Left lobe of liver (tissue), 2 donors: ENCODE measurements around the gene CEACAM1. TPM values are rescaled to one million over a fixed set of nuclear protein-coding genes. Genes with fewer than 3 reads are reported as not detected.
"Not testable (repeated sequence)": the region's sequence is repeated elsewhere in the genome, so short reads cannot be mapped to it uniquely, and the experiment has no call there.

Source experiments
- ATAC-seq: fragments of 200-7000 bp; cut with Tn5 transposase; one replicate; pipeline ENCODE4 v1.9.1; 2020; ENCODE audit warnings: mild to moderate bottlenecking, moderate library complexity
- DNase-seq: peaks from one replicate; pipeline ENCODE4 v3.0.0-alpha.2; 2020; ENCODE audit warnings: low spot score
- total RNA-seq: library from RNA; stranded (reverse); gene quantifications from one replicate; pipeline ENCODE4 v1.2.1, GENCODE V29; 2021
- donor health status: DM: no; HTN: no; CAD: no; lungs with moderate emphysema.
- donor health status: DM: no; HTN: yes; CAD: no.

Gene CEACAM1
- total RNA-seq, 1 donor from 2014 or later = 27.0 TPM

DNA sequence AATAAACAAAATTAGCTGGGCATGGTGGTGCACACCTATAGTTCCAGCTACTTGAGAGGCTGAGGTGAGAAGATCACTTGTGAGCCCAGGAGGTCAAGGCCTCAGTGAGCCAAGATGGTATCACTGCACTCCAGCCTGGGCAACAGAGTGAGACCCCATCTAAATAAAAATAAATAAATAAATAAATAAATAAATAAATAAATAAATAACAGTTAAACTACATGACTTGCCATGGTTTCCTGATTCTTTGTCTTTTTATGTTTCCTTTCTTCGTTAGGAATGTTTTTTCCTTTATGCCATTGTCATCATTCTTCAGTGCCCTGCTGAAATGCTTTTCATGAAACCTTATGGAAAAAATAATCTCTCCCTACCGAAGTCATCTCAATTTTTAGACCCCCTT lies 50.3 kb downstream of the CEACAM1 start:
- ATAC-seq = no peak
- no peak for DNase-seq

DNA sequence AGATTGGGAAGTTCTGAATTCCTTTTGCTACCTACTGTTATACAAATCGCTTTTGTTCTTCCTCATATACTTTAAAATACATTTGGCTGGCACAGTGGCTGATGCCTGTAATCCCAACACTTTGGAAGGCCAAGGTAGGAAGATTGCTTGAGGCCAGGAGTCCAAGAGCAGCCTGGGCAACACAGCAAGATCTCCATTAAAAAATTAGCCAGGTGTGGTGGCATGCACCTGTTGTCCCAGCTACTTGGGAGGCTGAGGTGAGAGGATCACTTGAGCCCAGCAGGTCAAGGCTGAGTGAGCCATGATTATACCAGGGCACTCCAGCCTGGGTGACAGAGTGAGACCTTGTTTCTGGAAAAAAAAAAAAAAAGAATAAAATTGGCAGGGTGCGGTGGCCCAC lies 51.2 kb downstream of the CEACAM1 start:
- ATAC-seq = no peak
- no peak for DNase-seq

DNA sequence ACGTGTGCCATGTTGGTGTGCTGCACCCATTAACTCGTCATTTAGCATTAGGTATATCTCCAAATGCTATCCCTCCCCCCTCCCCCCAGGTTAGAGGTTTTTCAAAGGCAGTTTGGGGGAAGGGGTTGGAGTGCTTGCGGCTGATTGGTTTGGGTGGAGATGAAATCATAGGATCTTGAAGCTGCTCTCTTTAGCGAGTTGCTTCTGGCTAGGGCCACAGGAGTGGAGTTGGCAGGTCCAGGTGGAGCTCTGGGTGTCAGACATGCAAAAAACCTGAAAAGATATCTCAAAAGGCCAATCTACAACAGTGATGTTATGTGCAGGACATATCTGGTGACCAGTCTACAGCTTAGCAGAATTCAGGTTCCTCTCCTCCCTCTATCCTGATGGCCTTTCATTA lies 52.9 kb downstream of the CEACAM1 start:
- ATAC-seq = no peak
- DNase-seq = no peak

DNA sequence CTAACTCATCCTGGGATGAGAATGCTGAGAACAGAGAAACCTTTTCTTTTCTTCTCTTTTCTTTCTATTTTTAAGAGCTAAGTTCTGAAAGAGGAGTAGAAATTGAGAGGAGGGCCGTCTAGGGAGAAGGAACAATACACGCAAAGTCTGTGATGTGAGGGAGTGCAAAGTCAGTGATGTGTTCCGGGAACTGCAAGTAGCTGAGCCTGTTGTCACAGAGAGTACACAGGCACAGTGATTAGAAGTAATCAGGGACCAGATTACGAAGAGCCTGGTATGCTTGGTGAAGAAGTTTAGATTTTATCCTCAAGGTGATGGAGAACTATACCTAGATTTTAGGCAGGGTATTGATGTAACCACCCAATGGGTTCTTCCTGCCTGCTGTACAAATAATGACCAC lies 53.5 kb downstream of the CEACAM1 start:
- ATAC-seq = no peak
- DNase-seq = no peak

DNA sequence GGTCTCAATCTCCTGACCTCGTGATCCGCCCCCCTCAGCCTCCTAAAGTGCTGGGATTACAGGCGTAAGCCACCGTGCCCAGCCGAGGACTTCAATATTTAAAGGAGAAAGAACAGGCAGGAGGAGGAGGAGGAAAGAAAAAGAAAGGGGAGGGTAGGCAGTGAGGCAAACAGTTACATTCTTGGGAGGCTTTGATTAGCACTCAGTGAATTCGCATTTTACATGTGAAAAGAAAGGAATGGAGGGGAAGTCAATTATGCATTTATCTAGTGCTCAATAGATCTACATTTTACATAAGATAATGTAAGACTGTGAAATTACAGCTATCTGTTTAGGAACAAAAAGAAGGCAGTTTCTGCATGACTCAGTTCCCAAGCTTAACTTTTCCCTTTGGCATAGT lies 54.6 kb downstream of the CEACAM1 start:
- ATAC-seq (no peak), DNase-seq (no peak)

DNA sequence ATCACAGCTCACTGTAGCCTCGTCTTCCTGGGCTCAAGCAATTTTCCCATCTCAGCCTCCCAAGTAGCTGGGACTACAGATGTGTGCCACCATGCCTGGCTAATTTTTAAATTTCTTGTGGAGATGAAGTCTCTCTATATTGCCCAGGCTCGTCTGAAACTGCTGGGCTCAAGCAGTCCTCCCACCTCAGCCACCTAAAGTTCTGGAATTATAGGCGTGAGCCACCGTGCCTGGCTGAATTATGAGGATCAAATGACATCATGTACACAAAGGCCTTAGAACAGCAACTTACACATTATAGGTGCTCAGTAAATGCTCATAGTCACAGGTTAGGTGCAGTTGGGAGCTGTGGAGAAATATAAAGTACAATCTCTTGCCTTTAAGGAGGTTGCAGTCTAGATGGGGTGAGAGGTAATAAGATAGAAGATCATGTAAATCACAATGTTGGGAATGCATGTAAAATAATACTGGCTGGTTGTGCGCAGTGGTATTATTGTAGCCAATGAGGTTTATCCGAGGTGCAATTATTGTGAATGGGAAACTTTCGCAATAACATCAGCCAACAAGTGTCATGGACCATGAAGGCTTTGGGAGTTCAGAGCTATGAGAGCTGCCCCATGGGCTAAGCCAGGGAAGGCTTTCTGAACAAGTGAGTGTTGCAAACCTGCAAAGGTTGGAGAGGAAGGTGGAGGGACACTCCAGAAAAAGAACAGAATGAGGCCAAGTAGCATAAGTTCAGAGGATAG lies 55.7 kb downstream of the CEACAM1 start:
- DNase-seq (no peak), ATAC-seq (no peak)

DNA sequence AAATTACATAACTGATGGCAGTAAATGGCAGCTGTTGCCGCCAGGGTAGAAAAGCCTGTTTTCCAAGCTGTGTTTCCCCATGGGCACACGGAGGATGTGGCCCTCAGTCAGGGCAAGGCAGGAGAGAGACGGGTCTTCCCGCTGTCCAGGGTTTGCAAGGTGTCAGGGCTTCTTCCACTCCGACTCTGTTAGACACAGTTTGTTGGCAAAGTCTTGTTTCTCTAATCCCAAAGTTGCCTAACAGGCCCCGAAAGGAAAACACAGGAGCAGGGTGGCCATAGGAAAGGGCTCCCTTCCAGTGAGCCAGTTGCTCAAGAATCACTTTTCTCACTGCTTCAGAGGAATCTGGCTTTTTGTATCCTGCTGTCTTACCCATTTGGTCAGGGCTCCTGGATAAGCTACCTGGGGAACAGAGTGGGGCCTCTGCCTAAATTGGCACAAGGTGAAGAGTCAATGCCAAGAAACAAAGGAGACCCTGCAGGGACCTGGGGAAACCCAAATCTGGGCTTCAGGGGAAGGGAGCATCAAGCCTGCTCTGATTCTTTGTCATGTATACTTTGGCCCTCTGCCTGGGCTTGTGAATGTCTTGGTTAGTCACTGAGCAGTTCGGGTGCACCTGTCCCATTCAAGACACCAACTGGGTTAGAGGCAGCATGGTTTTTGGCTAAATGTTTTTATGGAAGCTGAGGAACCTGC lies 56.6 kb downstream of the CEACAM1 start:
- DNase-seq (no peak), ATAC-seq (peak; percentile 36)

DNA sequence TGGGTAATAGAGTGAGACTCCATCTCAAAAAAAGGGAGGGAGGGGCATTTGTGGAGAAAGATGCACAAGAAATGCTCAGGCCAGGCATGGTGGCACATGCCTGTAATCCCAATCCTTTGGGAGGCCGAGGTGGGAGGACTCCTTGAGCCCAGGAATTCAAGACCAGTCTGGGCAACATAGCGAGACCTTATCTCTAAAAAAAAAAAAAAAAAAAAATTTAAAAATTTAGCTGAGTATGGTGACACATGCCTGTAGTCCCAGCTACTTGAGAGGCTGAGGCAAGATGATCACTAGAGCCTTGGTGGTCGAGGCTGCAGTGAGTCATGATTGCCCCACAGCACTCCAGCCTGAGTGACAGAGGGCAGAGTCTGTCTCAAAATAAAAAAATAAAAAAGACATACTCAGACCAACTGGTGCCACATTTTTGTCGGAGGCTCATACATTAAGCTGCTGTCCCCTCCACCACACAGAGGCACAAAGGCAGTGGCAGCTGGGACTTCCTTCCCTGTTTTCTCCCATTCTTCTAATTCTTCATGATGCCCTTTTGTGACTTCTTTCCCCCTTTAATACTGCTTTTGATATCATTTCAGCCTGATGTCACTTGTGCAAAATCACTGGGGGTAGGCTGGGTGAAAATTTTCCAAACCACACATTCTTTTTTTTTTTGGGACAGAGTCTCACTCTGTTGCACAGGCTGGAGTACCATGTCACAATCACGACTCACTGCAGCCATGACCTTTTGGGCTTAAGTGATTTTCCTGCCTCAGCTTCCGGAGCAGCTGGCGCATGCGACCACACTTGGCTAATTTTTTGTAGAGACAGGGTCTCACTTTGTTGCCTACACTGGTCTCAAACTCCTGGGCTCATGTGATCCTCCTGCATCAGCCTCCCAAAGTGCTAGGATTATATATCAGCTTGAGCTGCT lies 58.7 kb downstream of the CEACAM1 start:
- no peak for DNase-seq
- peak; percentile 26 for ATAC-seq

DNA sequence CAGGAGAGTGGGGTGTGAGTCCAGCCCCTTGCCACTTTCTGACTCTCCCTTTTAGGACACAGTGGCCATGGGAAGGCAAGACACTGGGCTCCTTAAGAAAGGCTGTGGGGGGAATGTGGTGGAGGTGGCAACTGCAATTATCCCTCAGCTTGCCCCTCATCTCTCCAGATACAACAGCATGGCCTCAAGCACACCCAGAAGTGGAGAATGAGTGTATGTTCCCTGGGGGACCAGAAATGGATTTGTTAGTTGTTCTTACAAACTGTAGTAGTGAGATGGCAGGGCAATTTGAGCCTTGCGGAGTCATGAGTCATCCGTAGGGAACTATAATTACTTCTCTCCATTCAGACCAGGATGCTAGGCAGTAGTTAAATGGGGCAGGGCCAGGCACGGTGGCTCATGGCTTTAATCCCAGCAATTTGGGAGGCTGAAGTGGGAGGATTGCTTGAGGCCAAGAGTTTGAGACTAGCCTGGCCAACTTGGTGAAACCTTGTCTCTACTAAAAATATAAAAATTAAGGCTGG lies 59.9 kb downstream of the CEACAM1 start:
- ATAC-seq (no peak), DNase-seq (no peak)

DNA sequence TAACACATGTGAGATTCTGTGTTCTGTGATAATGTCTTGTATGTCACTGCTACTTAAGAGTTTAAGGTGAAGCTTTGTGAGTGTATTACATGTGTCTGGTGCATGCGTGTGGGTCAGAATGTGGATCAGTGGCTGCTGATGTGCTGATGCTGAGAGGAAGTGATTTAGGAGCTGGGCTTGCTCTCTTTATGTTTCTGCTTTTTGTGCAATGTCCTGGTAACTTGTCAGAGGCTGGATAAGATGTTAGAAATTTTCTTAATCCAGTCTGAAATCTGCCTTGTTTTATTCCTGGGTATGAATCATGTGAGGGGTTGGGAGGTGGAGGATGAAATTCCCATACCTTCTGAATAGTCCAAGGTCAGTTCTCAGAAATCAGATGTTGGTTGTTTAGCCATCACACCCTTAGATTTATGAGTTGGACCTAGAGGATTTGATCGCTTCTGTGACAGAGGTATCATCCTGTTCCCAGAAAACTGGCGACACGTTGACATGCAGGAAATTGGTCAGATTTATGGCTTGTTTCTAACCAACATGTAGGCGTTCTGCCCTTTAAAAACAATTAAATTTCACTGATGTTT lies 61.0 kb downstream of the CEACAM1 start:
- DNase-seq (no peak), ATAC-seq (no peak)

DNA sequence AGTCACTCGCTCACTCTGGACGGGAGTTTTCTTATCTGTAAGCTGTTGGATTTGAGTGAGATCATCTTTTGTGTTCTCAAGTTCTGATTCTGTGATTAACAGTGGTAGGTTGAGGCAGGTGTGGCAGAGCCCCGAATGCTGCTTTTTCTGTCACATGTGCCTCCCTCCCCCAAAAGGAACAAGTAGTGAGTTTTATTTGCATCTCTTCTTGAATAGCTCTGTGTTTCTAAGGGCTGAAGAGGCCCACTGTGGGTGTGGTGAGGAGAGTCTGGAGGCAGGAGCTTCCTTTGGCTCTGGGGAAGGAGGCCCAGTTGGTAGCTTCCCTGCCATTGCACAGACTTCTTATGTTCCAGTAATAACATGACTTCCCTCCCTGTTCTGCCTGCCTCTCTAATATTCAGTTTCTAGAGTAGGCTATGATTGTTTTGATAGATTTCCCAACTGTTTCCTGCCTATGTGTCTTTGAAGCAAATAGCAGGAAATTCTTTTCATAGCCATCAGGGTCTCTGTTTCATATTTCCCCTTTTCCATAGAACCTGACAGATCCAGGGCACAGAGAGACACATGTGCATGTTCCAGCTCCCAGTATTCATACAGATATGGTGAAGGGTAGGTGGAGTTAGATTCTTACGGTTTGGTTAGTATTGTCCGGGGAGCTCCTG lies 61.6 kb downstream of the CEACAM1 start:
- DNase-seq (no peak), ATAC-seq (no peak)

DNA sequence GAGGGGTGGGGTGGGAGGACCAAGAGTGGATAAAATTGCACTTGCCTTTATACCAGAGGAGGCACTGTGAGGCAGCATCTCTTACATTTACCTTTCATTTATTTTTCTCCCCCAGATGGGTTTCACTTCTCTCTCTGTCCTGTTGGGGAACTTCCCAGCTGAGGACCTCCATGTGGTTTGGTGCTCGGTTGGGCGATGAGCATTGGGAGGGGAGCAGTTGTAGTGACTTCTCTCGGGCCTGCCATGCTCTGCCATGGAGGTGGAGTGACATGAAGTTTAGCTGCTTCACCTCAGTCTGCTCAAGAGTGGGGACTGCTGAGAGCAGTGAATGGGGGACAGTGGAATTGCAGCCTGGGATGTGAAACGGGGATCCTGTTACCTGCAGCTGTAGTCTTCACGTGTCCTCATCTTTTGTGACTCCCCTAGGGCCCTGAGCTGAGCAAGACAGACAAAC lies 62.4 kb downstream of the CEACAM1 start:
- DNase-seq (no peak), ATAC-seq (no peak)

DNA sequence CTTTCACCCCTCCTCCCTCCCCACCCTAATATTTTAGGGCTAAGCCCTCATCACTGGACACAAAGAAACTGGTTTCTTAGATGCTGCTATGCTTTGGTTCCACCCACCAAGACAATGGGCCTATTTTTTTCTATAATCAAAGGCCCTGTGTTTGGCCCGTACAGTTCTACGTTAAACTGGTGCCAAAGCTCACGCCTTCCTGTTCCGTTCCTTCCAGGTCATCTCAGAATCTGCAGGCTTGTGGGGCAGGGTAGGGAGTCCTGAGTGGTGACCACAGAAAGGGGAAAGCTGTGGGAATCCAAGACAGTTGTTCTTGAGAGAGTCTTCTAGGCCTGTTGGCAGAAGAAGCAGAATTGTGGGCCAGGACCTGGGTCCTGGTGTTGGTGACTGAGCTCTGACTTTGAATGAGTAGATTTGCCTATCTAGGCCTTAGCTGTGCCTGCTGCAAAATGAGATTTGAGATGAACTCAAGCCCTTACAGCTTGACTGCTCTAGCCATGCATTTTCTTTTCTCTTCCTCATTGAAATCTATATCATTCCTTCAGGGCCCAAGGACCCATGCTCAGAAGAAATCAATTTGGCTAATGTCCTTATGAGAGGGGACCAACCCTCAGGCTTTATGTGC lies 66.5 kb downstream of the CEACAM1 start:
- ATAC-seq (no peak), DNase-seq (no peak)

DNA sequence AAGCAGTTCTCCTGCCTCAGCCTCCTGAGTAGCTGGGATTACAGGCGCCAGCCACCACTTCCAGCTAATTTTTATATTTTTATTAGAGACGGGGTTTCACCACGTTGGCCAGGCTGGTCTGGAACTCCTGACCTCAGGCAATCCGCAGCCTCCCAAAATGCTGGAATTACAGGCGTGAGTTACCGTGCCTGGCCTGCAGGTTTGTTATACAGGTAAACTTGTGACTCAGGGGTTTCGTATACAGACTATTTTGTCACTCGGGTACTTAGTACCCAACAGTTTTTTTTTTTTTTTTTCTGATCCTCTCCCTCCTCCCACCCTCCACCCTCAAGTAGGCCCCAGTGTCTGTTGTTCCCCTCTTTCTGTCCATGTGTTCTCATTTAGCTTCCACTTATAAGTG lies 67.0 kb downstream of the CEACAM1 start:
- not testable (repeated sequence) for ATAC-seq, DNase-seq

DNA sequence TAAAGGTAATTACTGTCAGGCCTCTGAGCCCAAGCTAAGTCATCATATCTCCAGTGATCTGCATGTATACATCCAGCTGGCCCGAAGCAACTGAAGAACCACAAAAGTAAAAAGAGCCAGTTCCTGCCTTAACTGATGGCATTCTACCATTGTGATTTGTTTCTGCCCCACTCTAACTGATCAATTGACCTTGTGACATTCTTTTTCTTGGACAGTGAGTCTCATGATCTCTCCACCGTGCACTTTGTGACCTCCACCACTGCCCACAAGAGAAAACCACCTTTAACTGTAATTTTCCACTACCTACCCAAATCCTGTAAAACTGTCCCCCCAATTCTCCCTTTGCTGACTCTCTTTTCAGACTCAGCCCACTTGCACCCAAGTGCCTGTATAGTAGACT lies 68.4 kb downstream of the CEACAM1 start:
- ATAC-seq (no peak), DNase-seq (no peak)

Other genes with a start within 250 kb of the CEACAM1 start
- gene PRR19, start 226.3 kb downstream of the CEACAM1 start, total RNA-seq = 0.65 TPM
- gene PAFAH1B3, start 225.9 kb downstream of the CEACAM1 start, total RNA-seq = 2.2 TPM
- gene TMEM145, start 215.2 kb downstream of the CEACAM1 start, total RNA-seq = not detected
- gene MEGF8, start 202.8 kb downstream of the CEACAM1 start, total RNA-seq = 11.7 TPM
- gene CNFN, start 138.2 kb downstream of the CEACAM1 start, total RNA-seq = not detected
- gene LIPE, start 101.1 kb downstream of the CEACAM1 start, total RNA-seq = 0.83 TPM
- gene CXCL17, start 85.5 kb downstream of the CEACAM1 start, total RNA-seq = not detected
- 0.33 TPM for gene CEACAM8, start 66.4 kb upstream of the CEACAM1 start, total RNA-seq
- not detected for gene PSG3, start 212.0 kb upstream of the CEACAM1 start, total RNA-seq
- gene PSG8, start 237.2 kb upstream of the CEACAM1 start, total RNA-seq = not detected